Thyroid gland (tissue), 4 donors: ENCODE measurements around the gene MAP6D1.

Experiments used
- POLR2A ChIP-seq, 2 donors: fragments of 450-650 bp; IDR thresholded peaks; one replicate each; pipeline ENCODE4 v1.6.1; 2017; ENCODE audit warnings: antibody characterized with exemption in 2 of 2, mild to moderate bottlenecking in 2 of 2, moderate library complexity in 1 of 2
- TF ChIP-seq, protein P1 (sequence below), 6 experiments: fragments of 200-600 bp in 3 of 6; fragments of 450-650 bp in 3 of 6; sonication (generic) in 3 of 6; IDR thresholded peaks; one replicate each; pipeline ENCODE4 v1.5.1; 2016 to 2019; ENCODE audit warnings: antibody characterized with exemption in 6 of 6, mild to moderate bottlenecking in 2 of 6, inconsistent platforms in 1 of 6, moderate library complexity in 1 of 6

DNA sequence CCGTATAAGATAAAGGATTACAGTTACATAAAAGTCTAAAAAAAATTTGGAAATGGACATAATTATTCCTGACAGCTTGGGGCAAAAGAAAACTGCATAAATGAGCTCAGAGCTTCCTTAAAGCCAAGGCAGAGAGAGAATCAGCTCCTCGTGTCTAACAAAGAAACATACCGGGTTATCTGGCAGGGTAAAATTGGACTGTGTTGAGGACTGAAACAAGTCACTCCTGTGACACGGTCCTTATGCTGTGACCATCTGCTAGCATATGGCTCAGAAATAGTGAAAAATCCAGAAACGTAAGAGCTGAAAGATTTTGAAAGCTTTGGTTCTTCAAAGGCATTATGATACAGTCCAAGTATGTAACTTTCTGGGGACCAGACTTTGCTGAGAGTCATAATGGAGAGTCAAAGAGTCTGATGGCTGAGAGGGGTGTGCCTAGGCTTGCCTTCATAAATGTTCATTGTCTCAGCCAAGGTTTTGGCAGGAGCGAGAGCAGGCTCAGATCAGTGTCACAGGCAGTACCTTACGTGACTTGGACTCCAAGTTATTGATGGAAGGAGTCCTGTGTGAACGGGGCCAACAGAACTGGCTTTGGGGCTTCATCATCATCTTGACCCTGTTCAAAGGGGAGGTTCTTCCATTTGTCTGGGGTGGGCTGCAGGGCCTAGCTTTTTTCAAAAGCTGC, 12.5 kb downstream of the MAP6D1 start:
- TF ChIP-seq, protein P1, sequence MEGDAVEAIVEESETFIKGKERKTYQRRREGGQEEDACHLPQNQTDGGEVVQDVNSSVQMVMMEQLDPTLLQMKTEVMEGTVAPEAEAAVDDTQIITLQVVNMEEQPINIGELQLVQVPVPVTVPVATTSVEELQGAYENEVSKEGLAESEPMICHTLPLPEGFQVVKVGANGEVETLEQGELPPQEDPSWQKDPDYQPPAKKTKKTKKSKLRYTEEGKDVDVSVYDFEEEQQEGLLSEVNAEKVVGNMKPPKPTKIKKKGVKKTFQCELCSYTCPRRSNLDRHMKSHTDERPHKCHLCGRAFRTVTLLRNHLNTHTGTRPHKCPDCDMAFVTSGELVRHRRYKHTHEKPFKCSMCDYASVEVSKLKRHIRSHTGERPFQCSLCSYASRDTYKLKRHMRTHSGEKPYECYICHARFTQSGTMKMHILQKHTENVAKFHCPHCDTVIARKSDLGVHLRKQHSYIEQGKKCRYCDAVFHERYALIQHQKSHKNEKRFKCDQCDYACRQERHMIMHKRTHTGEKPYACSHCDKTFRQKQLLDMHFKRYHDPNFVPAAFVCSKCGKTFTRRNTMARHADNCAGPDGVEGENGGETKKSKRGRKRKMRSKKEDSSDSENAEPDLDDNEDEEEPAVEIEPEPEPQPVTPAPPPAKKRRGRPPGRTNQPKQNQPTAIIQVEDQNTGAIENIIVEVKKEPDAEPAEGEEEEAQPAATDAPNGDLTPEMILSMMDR (IDR thresholded peaks at IDR 0.05), result no peak
- TF ChIP-seq POLR2A (IDR thresholded peaks at IDR 0.05), result no peak
